GM13976 (cell line): ENCODE measurements around the gene MECR.

Experiments used
- DNase-seq: peaks from one replicate; pipeline ENCODE4 v3.0.0; 2012; ENCODE audit warnings: low spot score
- CTCF ChIP-seq: IDR thresholded peaks from 2 replicates; pipeline ENCODE4 v1.5.1; 2012; ENCODE audit warnings: borderline replicate concordance, mild to moderate bottlenecking; ENCODE audit not compliant: insufficient read depth; ENCODE audit errors: extremely low read depth, missing control alignments, control extremely low read depth
- in situ Hi-C: fragments of 300-500 bp; cut with MboI; formaldehyde crosslinking; loops from one replicate; pipeline ENCODE4 v1.12.0; 2022; ENCODE audit warnings: low sequenced_read_pairs, mixed read lengths, inconsistent platforms; ENCODE audit not compliant: unreplicated experiment

Gene MECR

GRCh38 chr1:29230553-29231378 lies at the start of gene MECR:
Gene MECR, minus strand, starts transcription at chr1:29230934. Its CDS starts 28 bp downstream, at chr1:29230906.
- DNase-seq: peak; percentile 98
- in situ Hi-C loops: loop anchor here (25.0 kb wide), 1 partner anchor 1482 kb away; the partner anchor contains the start of gene MATN1
- TF ChIP-seq CTCF: peak; percentile 19

- DNase-seq: no peak
- in situ Hi-C loops: no loop called here
- TF ChIP-seq CTCF: no peak
Observed at GRCh38 chr1:29279951-29280391, 49.2 kb upstream of the MECR start.

- TF ChIP-seq CTCF: no peak
- no peak for DNase-seq
- in situ Hi-C loops: no loop called here
Observed at GRCh38 chr1:29279406-29279805, 48.7 kb upstream of the MECR start.

GRCh38 chr1:29278124-29278523 lies 47.4 kb upstream of the MECR start:
- no peak for DNase-seq
- in situ Hi-C loops: no loop called here
- no peak for TF ChIP-seq CTCF

GRCh38 chr1:29275435-29275834 lies 44.7 kb upstream of the MECR start:
- TF ChIP-seq CTCF: no peak
- in situ Hi-C loops: no loop called here
- no peak for DNase-seq

- DNase-seq: no peak
- in situ Hi-C loops: no loop called here
- no peak for TF ChIP-seq CTCF
Observed at GRCh38 chr1:29272147-29272907, 41.6 kb upstream of the MECR start.
